Skeletal muscle cell (primary cell): Measurements from ENCODE around the gene MAD1L1.

ENCODE experiments used
- DNase-seq: peaks from one replicate; pipeline ENCODE4 v3.0.0-alpha.2; 2010; ENCODE audit warnings: low read depth
- H3K4me3 ChIP-seq: 2 replicates; pipeline ENCODE4 v1.5.1; 2011; ENCODE audit warnings: low read depth, mild to moderate bottlenecking, control low read depth, low read length, moderate library complexity

Gene MAD1L1

GRCh38 chr7:2014391-2015241 is 218.1 kb downstream of the MAD1L1 start:
- no peak for DNase-seq

GRCh38 chr7:2013381-2014311 is 219.1 kb downstream of the MAD1L1 start:
- DNase-seq: no peak
- H3K4me3 ChIP-seq: no peak overlapping the region

More at GRCh38 chr7:2014391-2015241, 218.1 kb downstream of the MAD1L1 start:
- no peak overlapping the region for H3K4me3 ChIP-seq

DNA sequence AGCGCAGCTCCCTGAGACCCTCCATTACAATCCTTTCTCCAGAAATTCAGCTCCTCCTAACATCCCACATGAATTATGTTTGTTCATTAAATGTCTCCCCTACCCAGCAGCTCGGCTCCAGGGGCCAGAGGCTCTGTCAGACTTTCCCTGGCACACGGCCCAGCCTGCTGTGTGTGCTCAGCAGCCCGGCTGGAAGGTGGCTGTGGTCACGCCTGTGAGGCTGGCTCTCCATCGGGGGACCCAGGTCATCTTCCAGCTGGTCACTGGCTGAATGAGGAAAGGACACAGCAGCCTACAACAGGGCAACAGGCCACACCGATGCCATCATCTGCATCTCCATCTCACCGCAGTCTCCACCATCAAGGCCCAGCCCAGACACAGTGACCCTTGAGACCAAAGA is 219.8 kb downstream of the MAD1L1 start:
- no peak for DNase-seq
- H3K4me3 ChIP-seq: no peak overlapping the region

DNA sequence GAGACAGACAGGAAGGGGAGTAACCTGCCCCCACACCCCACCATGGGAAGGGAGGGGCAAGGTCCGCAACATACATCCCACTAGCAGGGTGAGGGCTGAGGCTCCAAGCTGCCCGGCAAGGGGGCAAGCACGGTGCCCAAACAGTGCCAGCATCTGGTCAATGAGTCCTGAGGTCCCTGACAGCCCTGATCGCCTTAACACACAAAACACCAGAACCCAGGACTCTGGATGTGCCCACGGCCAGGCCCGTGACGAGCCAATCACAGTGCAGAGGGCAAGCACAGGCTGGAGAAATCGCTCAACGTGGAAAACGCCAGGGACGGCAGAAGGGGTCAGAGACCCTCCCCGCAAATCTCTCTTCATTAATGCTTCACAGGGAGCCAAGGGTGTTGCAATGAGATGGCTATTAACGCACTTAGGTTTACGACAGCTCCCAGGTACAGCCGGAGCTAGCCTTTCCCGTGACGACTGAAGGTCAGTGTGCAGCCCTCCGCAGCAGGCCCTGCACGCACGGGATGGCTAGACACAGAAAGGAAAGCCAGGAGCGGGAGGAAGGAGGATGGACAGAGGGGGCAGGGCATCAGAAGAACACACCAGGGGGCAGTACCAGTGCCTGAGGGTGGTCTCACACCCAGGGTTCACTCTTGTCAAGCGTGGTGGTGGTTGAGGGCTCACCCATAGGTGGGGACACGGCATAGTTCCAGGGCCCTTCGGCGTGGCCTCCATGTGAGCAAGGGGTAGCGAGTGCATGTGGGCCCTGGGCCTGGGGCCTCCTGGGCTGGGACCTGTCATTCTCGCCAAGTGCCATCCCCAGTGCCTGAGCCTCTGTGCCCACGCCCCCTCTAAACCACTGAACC is 220.5 kb downstream of the MAD1L1 start:
- H3K4me3 ChIP-seq: no peak overlapping the region
- no peak for DNase-seq

- no peak for DNase-seq
- no peak overlapping the region for H3K4me3 ChIP-seq
Measured at GRCh38 chr7:2011266-2012043, 221.3 kb downstream of the MAD1L1 start.

DNA sequence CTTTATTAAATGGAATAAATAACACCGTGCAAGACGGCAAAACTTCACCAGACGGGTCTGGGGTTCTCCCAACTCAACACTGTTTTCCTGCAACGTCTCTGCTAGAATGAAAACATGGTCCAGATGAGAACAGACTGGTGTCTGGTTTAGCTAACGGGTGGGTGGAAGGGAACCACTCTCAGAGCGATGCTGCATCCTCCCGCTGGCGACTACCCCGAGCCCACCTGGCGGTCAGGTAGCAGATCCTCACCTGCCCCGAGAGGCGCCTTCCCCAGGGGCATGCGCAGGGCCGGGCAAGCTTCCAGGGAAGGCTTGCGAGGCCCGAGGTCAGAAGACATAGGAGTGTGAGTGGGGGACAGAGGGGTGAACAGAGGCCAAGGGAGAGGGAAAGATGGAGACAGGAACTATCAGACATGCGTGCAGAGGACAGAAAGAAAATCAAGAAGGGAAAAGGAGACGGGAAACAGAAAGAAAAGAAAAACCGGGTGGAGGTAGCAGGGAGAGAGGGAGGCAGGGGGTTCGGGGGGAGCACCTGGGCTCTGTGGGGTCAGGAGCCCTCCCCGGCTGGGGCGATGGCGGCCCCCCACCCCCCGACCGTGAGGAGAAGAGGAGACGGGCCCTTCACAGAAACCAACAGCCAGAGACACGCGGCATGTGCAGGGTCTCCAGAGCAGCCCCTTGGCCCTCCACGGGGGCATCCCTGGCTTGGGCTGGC is 222.0 kb downstream of the MAD1L1 start:
- DNase-seq: no peak
- H3K4me3 ChIP-seq: no peak overlapping the region

DNA sequence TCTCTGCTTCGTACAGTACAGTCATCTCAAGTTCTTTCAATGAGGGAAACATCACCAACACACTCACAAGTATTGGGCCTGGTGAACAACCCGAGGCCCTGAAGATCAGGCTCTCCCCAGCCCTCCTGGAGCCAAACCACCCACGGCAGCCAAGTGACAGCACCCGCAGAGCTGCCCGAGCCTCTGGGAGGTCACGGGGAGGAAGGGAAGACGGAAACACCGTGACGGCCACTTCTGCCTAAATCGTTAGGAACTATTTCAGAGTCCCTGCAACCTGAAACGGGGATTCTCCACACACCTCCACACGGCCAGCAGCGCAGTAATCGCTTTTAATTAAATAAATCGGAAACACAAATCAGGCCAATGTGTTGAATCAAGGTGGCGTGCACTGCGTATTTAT is 222.6 kb downstream of the MAD1L1 start:
- H3K4me3 ChIP-seq: no peak overlapping the region
- DNase-seq: no peak

GRCh38 chr7:2009541-2010001 is 223.2 kb downstream of the MAD1L1 start:
- no peak for DNase-seq
- H3K4me3 ChIP-seq: no peak overlapping the region

GRCh38 chr7:2008936-2009540 is 223.7 kb downstream of the MAD1L1 start:
- no peak for DNase-seq
- H3K4me3 ChIP-seq: no peak overlapping the region

DNA sequence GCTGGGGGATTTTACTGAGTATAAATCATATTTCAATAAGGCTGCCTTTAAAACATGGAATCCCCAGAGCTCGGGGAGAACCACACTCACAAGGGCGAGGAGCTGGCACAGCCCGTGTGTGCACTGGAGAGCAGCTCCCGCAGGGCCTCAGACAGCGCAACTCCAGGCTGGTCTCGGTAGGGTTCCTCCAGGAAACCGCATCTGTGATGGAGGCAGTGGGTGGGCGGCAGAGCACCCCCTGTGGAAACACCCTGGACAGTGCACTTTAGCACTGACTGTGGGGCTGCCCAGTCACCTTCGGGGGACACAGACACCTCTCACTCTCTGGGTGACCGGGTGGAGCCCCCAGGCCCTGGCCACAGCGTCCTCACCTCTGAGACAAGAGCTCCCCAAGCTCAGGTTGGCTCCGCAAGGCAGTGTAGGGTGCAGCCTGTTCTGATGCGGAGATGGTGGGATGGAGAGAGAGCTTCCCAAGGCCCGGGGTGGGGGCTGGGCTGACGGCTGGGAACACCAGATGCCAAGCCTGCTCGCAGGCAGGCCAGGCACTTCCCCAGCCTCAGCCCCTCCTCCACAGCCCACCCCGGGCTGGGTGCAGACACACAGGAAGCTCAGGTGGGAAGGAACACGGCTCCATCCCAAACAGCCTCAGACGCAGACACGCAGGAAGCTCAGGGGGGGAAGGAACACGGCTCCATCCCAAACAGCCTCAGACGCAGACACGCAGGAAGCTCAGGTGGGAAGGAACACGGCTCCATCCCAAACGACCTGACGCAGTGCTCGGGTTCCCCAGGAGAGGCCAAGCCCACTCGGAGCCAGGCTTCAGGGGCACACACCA is 224.4 kb downstream of the MAD1L1 start:
- DNase-seq: no peak

GRCh38 chr7:2007551-2007950 is 225.2 kb downstream of the MAD1L1 start:
- no peak for DNase-seq

More for the DNA sequence above, 224.4 kb downstream of the MAD1L1 start:
- no peak overlapping the region for H3K4me3 ChIP-seq

DNA sequence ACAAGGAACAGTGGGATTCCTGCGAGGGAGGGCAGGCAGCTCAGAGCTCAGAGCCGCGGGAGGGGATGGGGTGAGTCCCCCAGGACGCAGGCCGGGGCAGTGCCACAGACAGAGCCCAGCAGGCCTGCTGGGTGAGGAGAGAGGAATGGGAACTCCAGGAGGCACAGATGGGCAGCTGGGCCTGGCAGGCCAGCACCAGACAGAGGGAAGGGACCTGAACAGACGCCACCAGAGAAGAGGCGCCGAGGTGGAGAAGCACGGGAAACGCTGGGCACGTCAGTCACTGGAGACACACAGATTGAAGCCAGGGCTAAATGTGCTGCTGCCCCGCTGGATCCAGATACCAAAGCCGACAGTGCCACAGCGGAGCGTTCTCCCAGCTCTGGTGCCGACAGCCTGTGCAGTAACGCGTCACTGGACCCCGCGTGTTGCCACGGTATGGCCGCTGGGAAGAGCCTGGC is 225.8 kb downstream of the MAD1L1 start:
- no peak for DNase-seq
- H3K4me3 ChIP-seq: no peak overlapping the region

More at GRCh38 chr7:2007551-2007950, 225.2 kb downstream of the MAD1L1 start:
- no peak overlapping the region for H3K4me3 ChIP-seq

DNA sequence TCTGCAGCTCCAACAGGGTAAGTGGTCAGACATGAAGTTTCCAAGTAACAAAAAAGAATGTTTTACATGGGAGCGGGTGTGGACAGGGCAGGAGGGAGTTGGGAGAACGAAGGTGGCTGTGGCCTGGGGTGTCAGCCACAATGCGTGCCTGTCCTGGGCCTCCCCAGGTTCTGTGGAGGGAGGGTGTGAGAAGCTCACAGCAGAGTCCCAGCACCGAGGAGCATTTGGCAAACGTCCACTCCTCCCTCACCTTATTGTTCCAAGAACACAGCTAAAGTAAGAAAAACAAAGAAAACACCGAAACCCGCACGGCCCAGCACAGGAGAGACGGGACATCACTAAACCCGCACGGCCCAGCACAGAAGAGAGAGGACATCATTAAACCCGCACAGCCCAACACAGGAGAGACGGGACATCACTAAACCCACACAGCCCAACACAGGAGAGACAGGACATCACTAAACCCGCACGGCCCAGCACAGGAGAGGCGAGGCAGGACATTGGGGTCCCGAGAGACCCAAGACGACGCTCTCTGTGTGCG is 226.4 kb downstream of the MAD1L1 start:
- no peak overlapping the region for H3K4me3 ChIP-seq
- no peak for DNase-seq

DNA sequence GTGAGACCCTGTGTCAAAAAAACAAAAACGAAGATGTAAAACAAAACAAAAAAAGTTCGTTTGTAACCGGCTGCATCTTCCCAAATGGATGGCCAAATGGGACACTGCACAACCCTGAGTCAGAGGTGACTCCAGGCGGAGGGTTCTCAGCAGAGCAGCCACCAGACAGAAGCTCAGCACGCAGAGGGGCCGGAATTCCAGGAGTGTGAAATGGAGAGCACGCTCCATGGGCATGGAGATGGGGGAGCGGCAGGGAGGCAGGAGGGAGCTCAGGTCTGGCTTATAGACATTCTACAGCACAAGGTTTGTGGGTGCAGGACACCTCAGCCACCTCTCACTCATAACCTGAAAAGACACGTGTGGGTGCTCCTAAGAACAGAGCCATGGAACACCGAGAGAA is 227.0 kb downstream of the MAD1L1 start:
- no peak for DNase-seq
- no peak overlapping the region for H3K4me3 ChIP-seq

DNA sequence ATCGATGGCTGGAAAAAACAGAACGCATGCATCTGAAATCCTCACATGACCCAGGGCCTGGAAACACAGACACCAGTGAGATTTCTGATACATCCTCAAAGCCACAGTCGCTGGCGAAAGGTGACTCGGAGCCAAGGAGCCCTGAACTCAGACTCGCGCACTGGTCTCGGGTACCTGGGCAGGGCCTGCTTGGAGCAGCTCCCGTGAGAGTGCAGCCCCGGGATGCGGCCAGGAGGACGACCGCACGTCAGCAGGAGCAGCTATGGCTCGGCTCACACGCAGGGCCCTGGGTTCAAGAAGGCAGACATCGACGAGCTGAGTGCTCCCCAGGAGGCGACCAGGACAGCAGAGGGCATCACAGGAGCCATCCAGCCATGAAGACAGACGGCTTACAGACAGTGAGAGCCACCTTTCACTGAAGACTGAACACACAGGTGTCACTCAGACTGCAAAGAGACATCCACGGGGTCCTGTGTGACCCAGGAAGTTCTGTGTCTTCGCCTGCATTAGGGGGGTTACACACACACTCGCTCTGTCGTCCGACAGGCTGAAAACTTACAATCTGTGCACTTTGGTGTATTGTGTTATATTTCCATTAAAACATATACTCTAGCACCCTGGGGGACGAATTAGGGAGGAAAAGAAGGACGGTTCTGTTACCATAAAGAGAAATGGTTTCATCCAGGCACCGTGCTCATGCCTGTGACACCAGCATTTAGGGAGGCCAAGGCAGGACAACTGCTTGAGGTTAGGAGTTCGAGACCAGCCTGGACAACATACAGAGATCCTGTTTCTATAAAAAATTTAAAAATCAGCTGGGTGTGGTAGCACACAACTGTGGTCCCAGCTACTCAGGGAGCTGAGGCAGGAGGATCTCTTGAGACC is 227.7 kb downstream of the MAD1L1 start:
- DNase-seq: no peak

More for the DNA sequence above, 227.7 kb downstream of the MAD1L1 start:
- no peak overlapping the region for H3K4me3 ChIP-seq
